GM23338 (cell line): ENCODE data around the gene MAP7D1. TPM values are rescaled to one million over a fixed set of nuclear protein-coding genes. Genes with fewer than 3 reads are reported as not detected.

ENCODE experiments used
- CREB1 ChIP-seq: fragments of 250-450 bp; sonication (Bioruptor Pico); IDR thresholded peaks from 2 replicates; pipeline ENCODE4 v1.5.0; 2020; ENCODE audit warnings: low read depth, mild to moderate bottlenecking, moderate library complexity
- EZH2 ChIP-seq: fragments of 200-600 bp; sonication (generic); IDR thresholded peaks from one replicate; pipeline ENCODE4 v1.8.0; 2017; ENCODE audit warnings: antibody characterized with exemption, mild to moderate bottlenecking, low read depth; ENCODE audit not compliant: unreplicated experiment
- EZH2phosphoT487 ChIP-seq: fragments of 200-600 bp; sonication (generic); IDR thresholded peaks from one replicate; pipeline ENCODE4 v1.8.1; 2018; ENCODE audit warnings: antibody characterized with exemption; ENCODE audit not compliant: unreplicated experiment
- JUNB ChIP-seq: IDR thresholded peaks from one replicate; pipeline ENCODE4 v1.6.1; 2016; ENCODE audit warnings: antibody characterized with exemption; ENCODE audit not compliant: unreplicated experiment
- NANOG ChIP-seq: IDR thresholded peaks from 2 replicates; pipeline ENCODE4 v1.6.1; 2016; ENCODE audit warnings: antibody characterized with exemption, borderline replicate concordance
- STAT1 ChIP-seq: IDR thresholded peaks from one replicate; pipeline ENCODE4 v1.6.1; 2016; ENCODE audit warnings: antibody characterized with exemption; ENCODE audit not compliant: unreplicated experiment
- ZNF331 ChIP-seq: fragments of 250-450 bp; sonication (Bioruptor Pico); IDR thresholded peaks from 2 replicates; pipeline ENCODE4 v1.5.0; 2020; ENCODE audit warnings: low read depth, mild to moderate bottlenecking, moderate library complexity
- polyA plus RNA-seq: library from polyadenylated mRNA; unstranded; fragments of >200 nt; fragmentation: Nextera tagmentation; extraction: Ambion mirVana; gene quantifications from 2 replicates; pipeline ENCODE4 v1.2.1, GENCODE V29; 2016
- total RNA-seq: library from RNA; depleted of rRNA; stranded (reverse); fragments of >200 nt; shearing (Covaris generic); gene quantifications from 2 replicates; pipeline ENCODE4 v1.2.3, GENCODE V29; 2014
- TF ChIP-seq, protein P1 (sequence below): fragments of 250-450 bp; sonication (Bioruptor Pico); IDR thresholded peaks from 2 replicates; pipeline ENCODE4 v1.5.0; 2020; ENCODE audit warnings: mild to moderate bottlenecking, moderate library complexity
- TF ChIP-seq, protein P2 (sequence below), 2 experiments: fragments of 200-600 bp in 1 of 2; sonication (generic) in 1 of 2; conservative IDR thresholded peaks; 2 replicates each; pipeline versions ENCODE4 v1.5.1 to v1.6.1; 2016 to 2017; ENCODE audit warnings: antibody characterized with exemption in 2 of 2, low read depth in 2 of 2, mild to moderate bottlenecking in 2 of 2, moderate library complexity in 1 of 2
- TF ChIP-seq, protein P3 (sequence below): IDR thresholded peaks from one replicate; pipeline ENCODE4 v1.6.1; 2018; ENCODE audit warnings: antibody characterized with exemption; ENCODE audit not compliant: unreplicated experiment

Gene MAP7D1
- total and polyA plus RNA-seq, 2 experiments from 2014 or later: 13.8 to 59.8 TPM

DNA sequence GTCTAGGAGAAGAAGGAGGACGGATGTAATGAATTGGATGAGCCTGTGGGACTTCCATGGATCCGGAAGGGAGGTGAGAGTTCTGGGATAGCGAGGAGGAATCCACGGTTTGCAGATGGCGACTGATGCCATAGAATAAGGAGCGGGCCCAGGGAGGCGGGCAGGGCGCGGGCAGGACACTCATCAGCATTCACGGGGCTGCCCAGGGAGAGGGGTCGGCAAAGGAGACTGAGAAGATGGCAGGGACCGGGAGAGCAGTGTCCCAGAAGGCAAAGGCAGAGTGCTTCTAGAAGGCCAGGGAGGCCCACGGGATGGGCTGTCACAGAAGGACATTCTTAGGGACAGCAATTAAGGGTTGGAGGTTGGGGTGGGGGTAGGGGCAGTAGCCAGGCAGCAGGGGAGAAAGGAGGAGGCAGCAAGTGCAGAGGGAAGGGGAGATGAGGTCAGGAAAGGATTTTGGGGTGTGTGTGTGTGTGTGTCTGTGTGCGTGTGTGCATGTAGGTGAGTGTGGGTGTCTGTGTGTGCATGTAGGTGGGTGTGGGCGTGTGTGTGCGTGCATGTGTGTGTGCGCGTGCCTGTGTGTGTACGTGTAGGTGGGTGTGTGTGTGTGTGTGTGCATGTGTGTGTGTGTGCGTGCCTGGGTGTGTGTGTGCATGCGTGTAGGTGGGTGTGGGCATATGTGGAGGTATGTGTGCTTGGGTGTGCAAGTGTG is 29.8 kb upstream of the MAP7D1 start (continued):
- TF ChIP-seq, protein P1, sequence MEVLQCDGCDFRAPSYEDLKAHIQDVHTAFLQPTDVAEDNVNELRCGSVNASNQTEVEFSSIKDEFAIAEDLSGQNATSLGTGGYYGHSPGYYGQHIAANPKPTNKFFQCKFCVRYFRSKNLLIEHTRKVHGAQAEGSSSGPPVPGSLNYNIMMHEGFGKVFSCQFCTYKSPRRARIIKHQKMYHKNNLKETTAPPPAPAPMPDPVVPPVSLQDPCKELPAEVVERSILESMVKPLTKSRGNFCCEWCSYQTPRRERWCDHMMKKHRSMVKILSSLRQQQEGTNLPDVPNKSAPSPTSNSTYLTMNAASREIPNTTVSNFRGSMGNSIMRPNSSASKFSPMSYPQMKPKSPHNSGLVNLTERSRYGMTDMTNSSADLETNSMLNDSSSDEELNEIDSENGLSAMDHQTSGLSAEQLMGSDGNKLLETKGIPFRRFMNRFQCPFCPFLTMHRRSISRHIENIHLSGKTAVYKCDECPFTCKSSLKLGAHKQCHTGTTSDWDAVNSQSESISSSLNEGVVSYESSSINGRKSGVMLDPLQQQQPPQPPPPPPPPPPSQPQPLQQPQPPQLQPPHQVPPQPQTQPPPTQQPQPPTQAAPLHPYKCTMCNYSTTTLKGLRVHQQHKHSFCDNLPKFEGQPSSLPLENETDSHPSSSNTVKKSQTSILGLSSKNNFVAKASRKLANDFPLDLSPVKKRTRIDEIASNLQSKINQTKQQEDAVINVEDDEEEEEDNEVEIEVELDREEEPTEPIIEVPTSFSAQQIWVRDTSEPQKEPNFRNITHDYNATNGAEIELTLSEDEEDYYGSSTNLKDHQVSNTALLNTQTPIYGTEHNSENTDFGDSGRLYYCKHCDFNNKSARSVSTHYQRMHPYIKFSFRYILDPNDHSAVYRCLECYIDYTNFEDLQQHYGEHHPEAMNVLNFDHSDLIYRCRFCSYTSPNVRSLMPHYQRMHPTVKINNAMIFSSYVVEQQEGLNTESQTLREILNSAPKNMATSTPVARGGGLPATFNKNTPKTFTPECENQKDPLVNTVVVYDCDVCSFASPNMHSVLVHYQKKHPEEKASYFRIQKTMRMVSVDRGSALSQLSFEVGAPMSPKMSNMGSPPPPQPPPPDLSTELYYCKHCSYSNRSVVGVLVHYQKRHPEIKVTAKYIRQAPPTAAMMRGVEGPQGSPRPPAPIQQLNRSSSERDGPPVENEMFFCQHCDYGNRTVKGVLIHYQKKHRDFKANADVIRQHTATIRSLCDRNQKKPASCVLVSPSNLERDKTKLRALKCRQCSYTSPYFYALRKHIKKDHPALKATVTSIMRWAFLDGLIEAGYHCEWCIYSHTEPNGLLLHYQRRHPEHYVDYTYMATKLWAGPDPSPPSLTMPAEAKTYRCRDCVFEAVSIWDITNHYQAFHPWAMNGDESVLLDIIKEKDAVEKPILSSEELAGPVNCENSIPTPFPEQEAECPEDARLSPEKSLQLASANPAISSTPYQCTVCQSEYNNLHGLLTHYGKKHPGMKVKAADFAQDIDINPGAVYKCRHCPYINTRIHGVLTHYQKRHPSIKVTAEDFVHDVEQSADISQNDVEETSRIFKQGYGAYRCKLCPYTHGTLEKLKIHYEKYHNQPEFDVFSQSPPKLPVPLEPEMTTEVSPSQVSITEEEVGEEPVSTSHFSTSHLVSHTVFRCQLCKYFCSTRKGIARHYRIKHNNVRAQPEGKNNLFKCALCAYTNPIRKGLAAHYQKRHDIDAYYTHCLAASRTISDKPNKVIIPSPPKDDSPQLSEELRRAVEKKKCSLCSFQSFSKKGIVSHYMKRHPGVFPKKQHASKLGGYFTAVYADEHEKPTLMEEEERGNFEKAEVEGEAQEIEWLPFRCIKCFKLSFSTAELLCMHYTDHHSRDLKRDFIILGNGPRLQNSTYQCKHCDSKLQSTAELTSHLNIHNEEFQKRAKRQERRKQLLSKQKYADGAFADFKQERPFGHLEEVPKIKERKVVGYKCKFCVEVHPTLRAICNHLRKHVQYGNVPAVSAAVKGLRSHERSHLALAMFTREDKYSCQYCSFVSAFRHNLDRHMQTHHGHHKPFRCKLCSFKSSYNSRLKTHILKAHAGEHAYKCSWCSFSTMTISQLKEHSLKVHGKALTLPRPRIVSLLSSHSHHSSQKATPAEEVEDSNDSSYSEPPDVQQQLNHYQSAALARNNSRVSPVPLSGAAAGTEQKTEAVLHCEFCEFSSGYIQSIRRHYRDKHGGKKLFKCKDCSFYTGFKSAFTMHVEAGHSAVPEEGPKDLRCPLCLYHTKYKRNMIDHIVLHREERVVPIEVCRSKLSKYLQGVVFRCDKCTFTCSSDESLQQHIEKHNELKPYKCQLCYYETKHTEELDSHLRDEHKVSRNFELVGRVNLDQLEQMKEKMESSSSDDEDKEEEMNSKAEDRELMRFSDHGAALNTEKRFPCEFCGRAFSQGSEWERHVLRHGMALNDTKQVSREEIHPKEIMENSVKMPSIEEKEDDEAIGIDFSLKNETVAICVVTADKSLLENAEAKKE: no peak
- TF ChIP-seq, protein P2, sequence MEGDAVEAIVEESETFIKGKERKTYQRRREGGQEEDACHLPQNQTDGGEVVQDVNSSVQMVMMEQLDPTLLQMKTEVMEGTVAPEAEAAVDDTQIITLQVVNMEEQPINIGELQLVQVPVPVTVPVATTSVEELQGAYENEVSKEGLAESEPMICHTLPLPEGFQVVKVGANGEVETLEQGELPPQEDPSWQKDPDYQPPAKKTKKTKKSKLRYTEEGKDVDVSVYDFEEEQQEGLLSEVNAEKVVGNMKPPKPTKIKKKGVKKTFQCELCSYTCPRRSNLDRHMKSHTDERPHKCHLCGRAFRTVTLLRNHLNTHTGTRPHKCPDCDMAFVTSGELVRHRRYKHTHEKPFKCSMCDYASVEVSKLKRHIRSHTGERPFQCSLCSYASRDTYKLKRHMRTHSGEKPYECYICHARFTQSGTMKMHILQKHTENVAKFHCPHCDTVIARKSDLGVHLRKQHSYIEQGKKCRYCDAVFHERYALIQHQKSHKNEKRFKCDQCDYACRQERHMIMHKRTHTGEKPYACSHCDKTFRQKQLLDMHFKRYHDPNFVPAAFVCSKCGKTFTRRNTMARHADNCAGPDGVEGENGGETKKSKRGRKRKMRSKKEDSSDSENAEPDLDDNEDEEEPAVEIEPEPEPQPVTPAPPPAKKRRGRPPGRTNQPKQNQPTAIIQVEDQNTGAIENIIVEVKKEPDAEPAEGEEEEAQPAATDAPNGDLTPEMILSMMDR (conservative IDR thresholded peaks at IDR 0.05; ENCODE audit: low read depth in 2 of 2): no peak
- TF ChIP-seq STAT1: no peak
- TF ChIP-seq NANOG: no peak
- TF ChIP-seq JUNB: no peak
- no peak for TF ChIP-seq EZH2
- no peak for TF ChIP-seq ZNF331 (CRISPR knock-in tag)
- TF ChIP-seq EZH2phosphoT487: no peak
- TF ChIP-seq, protein P3, sequence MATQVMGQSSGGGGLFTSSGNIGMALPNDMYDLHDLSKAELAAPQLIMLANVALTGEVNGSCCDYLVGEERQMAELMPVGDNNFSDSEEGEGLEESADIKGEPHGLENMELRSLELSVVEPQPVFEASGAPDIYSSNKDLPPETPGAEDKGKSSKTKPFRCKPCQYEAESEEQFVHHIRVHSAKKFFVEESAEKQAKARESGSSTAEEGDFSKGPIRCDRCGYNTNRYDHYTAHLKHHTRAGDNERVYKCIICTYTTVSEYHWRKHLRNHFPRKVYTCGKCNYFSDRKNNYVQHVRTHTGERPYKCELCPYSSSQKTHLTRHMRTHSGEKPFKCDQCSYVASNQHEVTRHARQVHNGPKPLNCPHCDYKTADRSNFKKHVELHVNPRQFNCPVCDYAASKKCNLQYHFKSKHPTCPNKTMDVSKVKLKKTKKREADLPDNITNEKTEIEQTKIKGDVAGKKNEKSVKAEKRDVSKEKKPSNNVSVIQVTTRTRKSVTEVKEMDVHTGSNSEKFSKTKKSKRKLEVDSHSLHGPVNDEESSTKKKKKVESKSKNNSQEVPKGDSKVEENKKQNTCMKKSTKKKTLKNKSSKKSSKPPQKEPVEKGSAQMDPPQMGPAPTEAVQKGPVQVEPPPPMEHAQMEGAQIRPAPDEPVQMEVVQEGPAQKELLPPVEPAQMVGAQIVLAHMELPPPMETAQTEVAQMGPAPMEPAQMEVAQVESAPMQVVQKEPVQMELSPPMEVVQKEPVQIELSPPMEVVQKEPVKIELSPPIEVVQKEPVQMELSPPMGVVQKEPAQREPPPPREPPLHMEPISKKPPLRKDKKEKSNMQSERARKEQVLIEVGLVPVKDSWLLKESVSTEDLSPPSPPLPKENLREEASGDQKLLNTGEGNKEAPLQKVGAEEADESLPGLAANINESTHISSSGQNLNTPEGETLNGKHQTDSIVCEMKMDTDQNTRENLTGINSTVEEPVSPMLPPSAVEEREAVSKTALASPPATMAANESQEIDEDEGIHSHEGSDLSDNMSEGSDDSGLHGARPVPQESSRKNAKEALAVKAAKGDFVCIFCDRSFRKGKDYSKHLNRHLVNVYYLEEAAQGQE: no peak
- no peak for TF ChIP-seq CREB1 (CRISPR knock-in tag)
